Esophagus muscularis mucosa (tissue), 4 donors: ENCODE measurements around the gene RIPOR2. TPM values are rescaled to one million over a fixed set of nuclear protein-coding genes. Genes with fewer than 3 reads are reported as not detected.

Experiments
- DNase-seq: peaks from one replicate; pipeline ENCODE4 v3.0.0-alpha.2; 2017; ENCODE audit errors: extremely low spot score
- H3K27ac ChIP-seq, 4 donors: fragments of 200-600 bp; sonication (generic); replicated peaks in 1 of 4; 1 replicate in 3 of 4; 2 replicates in 1 of 4; pipeline ENCODE4 v1.5.1; 2016 to 2019; ENCODE audit warnings: mild to moderate bottlenecking in 1 of 4
- H3K27me3 ChIP-seq, 4 donors: fragments of 200-600 bp; sonication (generic); one replicate each; pipeline versions ENCODE4 v1.5.1 to v1.6.0; 2016 to 2019
- H3K36me3 ChIP-seq, 4 donors: fragments of 200-600 bp; sonication (generic); one replicate each; pipeline ENCODE4 v1.5.1; 2016 to 2019
- H3K4me1 ChIP-seq, 4 donors: fragments of 200-600 bp; sonication (generic); one replicate each; pipeline ENCODE4 v1.5.1; 2016 to 2019
- H3K4me3 ChIP-seq, 4 donors: fragments of 200-600 bp; sonication (generic); 1 replicate in 2 of 4; 2 replicates in 2 of 4; pipeline ENCODE4 v1.5.1; 2016 to 2019; ENCODE audit warnings: mild to moderate bottlenecking in 4 of 4, moderate library complexity in 1 of 4
- H3K9me3 ChIP-seq, 4 donors: fragments of 200-600 bp; sonication (generic); 1 replicate in 3 of 4; 2 replicates in 1 of 4; pipeline ENCODE4 v1.5.1; 2016 to 2019
- CTCF ChIP-seq, 3 experiments: fragments of 200-600 bp in 2 of 3; fragments of 450-650 bp in 1 of 3; sonication (generic) in 2 of 3; IDR thresholded peaks; one replicate each; pipeline ENCODE4 v1.5.1; 2017 to 2019; ENCODE audit warnings: antibody characterized with exemption in 3 of 3, mild to moderate bottlenecking in 2 of 3, moderate library complexity in 1 of 3
- EP300 ChIP-seq: sonication (generic); formaldehyde crosslinking; IDR thresholded peaks from one replicate; pipeline ENCODE4 v1.6.1; 2017; ENCODE audit warnings: antibody characterized with exemption
- POLR2A ChIP-seq: fragments of 450-650 bp; IDR thresholded peaks from one replicate; pipeline ENCODE4 v1.6.1; 2017; ENCODE audit warnings: antibody characterized with exemption, moderate library complexity, mild to moderate bottlenecking, low read depth
- POLR2AphosphoS5 ChIP-seq, 2 donors: sonication (generic); formaldehyde crosslinking; IDR thresholded peaks; one replicate each; pipeline ENCODE4 v1.6.1; 2017; ENCODE audit warnings: antibody characterized with exemption in 2 of 2
- WGBS: methylation state at CpG from one replicate; pipeline ENCODE4 v1.1.5; 2018; 5-methylcytosine and 5-hydroxymethylcytosine counted together
- intact Hi-C: fragments of 100-400 bp; cut with DNase I; formaldehyde crosslinking; loops from one replicate; pipeline ENCODE4 v1.15.1; 2023
- total RNA-seq, 4 donors: library from RNA; depleted of rRNA; stranded (reverse); fragments of >200 nt; gene quantifications; one replicate each; pipeline versions ENCODE4 v1.1.0 to v1.2.1, GENCODE V29; 2016

The RIPOR2 gene
- total RNA-seq, 4 donors from 2014 or later, result 2.6 to 14.4 (median 5.1) TPM

GRCh38 chr6:24979176-24979575, 43.4 kb upstream of the RIPOR2 start:
- Histone ChIP-seq H3K27me3 (no peaks in the 10 kb centered on the region), H3K27ac (no peak overlapping the region), H3K4me1 (peaks cover 0 to 6% (median 2%) of the 10 kb centered on the region in 4 donors), H3K9me3 (no peaks in the 10 kb centered on the region), H3K4me3 (no peak overlapping the region), H3K36me3 (no peaks in the 10 kb centered on the region)
- no peak for DNase-seq
- TF ChIP-seq EP300 (no peak), POLR2AphosphoS5 (IDR thresholded peaks at IDR 0.05) (no peak), POLR2A (no peak), CTCF (IDR thresholded peaks at IDR 0.05) (no peak)
- 90% methylated on average over 2 of the region's 2 CpGs for WGBS
- intact Hi-C loops, result no loop called here

DNA sequence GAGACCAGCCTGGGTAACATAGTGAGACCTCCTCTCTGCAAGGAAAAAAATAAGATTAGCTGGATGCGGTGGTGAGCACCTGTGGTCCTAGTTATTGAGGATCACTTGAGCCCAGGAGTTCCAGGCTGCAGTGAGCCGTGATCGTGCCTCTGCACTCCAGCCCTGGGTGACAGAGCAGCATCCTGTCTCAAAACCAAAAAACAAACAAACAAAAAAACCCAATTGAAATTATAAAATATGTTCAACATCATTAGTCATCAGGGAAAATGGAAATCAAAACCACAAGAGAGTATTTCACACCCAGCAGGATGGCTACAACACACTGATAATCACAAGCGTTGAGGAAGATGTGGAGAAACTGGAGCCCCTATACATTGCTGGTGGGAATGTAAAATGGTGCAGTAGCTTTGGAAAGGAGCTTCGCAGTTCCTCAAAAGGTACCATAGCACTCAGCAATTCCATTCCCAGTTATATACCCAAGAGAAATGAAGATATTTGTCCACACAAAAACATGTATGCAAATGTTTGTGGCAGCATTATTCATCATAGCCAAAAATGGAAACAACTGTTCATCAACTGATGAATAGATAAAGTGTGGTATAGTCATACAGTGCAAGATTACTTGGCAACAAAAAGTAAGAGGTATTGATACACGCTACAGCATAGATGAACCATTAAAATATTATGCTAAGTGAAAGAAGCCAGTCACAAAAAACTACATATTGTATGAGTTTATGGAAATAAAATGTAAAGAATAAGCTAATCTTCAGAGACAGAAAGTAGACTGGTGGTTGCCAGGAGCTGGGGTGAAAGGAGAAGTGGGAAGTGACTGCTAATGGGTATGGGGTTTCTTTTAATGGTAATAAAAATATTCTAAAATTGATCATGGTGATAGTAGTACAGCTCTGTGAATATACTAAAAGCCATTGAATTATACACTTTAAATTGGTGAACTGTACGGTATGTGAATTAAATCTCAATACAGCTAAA, 38.7 kb upstream of the RIPOR2 start:
- TF ChIP-seq EP300 (no peak), POLR2A (no peak), CTCF (IDR thresholded peaks at IDR 0.05) (no peak), POLR2AphosphoS5 (IDR thresholded peaks at IDR 0.05) (no peak)
- DNase-seq, result no peak
- H3K9me3 ChIP-seq, result no peaks in the 10 kb centered on the region
- no peaks in the 10 kb centered on the region for H3K4me1 ChIP-seq
- H3K36me3 ChIP-seq, result no peaks in the 10 kb centered on the region
- WGBS, result 87% methylated on average over 7 of the region's 7 CpGs
- intact Hi-C loops, result no loop called here
- H3K27ac ChIP-seq, result no peak overlapping the region
- H3K27me3 ChIP-seq, result no peaks in the 10 kb centered on the region
- no peak overlapping the region for H3K4me3 ChIP-seq

- Histone ChIP-seq H3K36me3 (no peaks in the 10 kb centered on the region), H3K27me3 (no peaks in the 10 kb centered on the region), H3K4me1 (no peaks in the 10 kb centered on the region), H3K4me3 (no peak overlapping the region), H3K9me3 (no peaks in the 10 kb centered on the region), H3K27ac (no peak overlapping the region)
- TF ChIP-seq POLR2AphosphoS5 (IDR thresholded peaks at IDR 0.05) (no peak), EP300 (no peak), POLR2A (no peak), CTCF (IDR thresholded peaks at IDR 0.05) (no peak)
- 52% methylated on average over 3 of the region's 3 CpGs for WGBS
- DNase-seq, result no peak
- intact Hi-C loops, result no loop called here
These were observed 36.7 kb upstream of the RIPOR2 start for GRCh38 chr6:24972311-24972958.

DNA sequence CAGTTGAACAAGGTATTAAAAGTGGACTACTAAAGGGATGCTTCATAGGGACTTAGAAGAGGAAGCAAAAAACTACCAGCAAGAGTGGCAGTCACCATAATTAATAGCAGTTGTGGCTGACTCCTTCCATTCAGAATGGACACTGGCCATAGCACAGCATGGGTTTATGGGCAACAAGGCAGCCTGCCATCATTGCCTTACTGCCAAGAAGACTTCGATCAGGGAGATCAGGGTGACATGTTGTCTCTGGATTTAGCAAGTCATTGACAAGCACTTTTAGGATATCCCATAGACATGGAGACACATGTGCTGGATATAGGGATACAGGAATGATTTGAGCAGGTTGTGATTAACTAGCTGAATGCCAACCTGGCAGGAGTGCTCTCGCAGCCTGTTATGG, 35.3 kb upstream of the RIPOR2 start:
- Histone ChIP-seq H3K36me3 (no peaks in the 10 kb centered on the region), H3K9me3 (no peaks in the 10 kb centered on the region), H3K4me3 (no peak overlapping the region), H3K27ac (no peak overlapping the region), H3K4me1 (no peaks in the 10 kb centered on the region), H3K27me3 (no peaks in the 10 kb centered on the region)
- DNase-seq, result no peak
- 90% methylated on average over 2 of the region's 2 CpGs for WGBS
- TF ChIP-seq POLR2A (no peak), CTCF (IDR thresholded peaks at IDR 0.05) (no peak), EP300 (no peak), POLR2AphosphoS5 (IDR thresholded peaks at IDR 0.05) (no peak)
- intact Hi-C loops, result no loop called here
